Right atrium auricular region (tissue), 2 donors: ENCODE data around the gene UBXN7. TPM values are rescaled to one million over a fixed set of nuclear protein-coding genes. Genes with fewer than 3 reads are reported as not detected.

Experiments used
- DNase-seq: peaks from one replicate; pipeline ENCODE4 v3.0.0-alpha.2; 2019; ENCODE audit warnings: low spot score
- H3K27ac ChIP-seq, 2 donors: fragments of 200-600 bp; sonication (generic); 1 replicate in 1 of 2; 2 replicates in 1 of 2; pipeline ENCODE4 v1.5.1; 2016 to 2019
- H3K27me3 ChIP-seq, 2 donors: fragments of 200-600 bp; sonication (generic); one replicate each; pipeline versions ENCODE4 v1.5.1 to v1.6.0; 2017 to 2019
- H3K36me3 ChIP-seq: fragments of 200-600 bp; sonication (generic); one replicate; pipeline ENCODE4 v1.5.1; 2016
- H3K4me1 ChIP-seq, 2 donors: fragments of 200-600 bp; sonication (generic); one replicate each; pipeline versions ENCODE4 v1.5.1 to v1.6.0; 2017 to 2019
- H3K4me3 ChIP-seq, 2 donors: fragments of 200-600 bp; sonication (generic); 1 replicate in 1 of 2; 2 replicates in 1 of 2; pipeline ENCODE4 v1.5.1; 2017 to 2019; ENCODE audit warnings: mild to moderate bottlenecking in 1 of 2, moderate library complexity in 1 of 2
- H3K9me3 ChIP-seq, 2 donors: fragments of 200-600 bp; sonication (generic); one replicate each; pipeline ENCODE4 v1.5.1; 2019
- total RNA-seq, 2 donors: library from RNA; depleted of rRNA; stranded (reverse); fragments of >200 nt; gene quantifications; one replicate each; pipeline ENCODE4 v1.1.0, GENCODE V29; 2016
- TF ChIP-seq, protein P1 (sequence below), 2 donors: fragments of 200-600 bp; sonication (generic); IDR thresholded peaks; one replicate each; pipeline ENCODE4 v1.5.1; 2019; ENCODE audit warnings: antibody characterized with exemption in 2 of 2

The UBXN7 gene
- total RNA-seq, 2 donors from 2014 or later, result 10.5 to 13.3 TPM

DNA sequence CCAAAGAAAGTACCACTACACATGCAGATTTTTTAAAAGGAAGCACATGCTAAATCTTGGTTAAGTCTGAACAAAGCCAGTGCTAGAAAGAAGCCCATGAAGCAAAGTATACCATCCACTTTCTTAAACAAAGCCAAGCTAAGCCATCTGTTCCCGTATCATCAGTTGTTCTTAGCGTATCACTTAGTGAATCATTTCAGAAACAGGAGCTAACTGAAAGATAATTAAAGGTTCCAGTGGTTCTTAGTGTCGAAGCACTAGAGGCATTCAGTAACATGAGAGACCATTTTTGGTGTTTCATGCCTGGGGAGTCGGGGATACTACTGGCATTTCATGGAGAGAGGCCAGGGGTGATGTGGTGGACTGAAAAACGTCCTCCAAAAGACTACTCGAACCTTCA, 12.8 kb downstream of the UBXN7 start:
- no peaks in the 10 kb centered on the region for H3K9me3 ChIP-seq
- H3K4me3 ChIP-seq, result no peak overlapping the region
- DNase-seq, result no peak
- H3K36me3 ChIP-seq, result no peaks in the 10 kb centered on the region
- TF ChIP-seq, protein P1, sequence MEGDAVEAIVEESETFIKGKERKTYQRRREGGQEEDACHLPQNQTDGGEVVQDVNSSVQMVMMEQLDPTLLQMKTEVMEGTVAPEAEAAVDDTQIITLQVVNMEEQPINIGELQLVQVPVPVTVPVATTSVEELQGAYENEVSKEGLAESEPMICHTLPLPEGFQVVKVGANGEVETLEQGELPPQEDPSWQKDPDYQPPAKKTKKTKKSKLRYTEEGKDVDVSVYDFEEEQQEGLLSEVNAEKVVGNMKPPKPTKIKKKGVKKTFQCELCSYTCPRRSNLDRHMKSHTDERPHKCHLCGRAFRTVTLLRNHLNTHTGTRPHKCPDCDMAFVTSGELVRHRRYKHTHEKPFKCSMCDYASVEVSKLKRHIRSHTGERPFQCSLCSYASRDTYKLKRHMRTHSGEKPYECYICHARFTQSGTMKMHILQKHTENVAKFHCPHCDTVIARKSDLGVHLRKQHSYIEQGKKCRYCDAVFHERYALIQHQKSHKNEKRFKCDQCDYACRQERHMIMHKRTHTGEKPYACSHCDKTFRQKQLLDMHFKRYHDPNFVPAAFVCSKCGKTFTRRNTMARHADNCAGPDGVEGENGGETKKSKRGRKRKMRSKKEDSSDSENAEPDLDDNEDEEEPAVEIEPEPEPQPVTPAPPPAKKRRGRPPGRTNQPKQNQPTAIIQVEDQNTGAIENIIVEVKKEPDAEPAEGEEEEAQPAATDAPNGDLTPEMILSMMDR (IDR thresholded peaks at IDR 0.05), result no peak
- no peak overlapping the region for H3K27ac ChIP-seq
- peaks cover 0 to 45% of the 10 kb centered on the region in 2 donors for H3K4me1 ChIP-seq
- H3K27me3 ChIP-seq, result no peaks in the 10 kb centered on the region

- H3K4me1 ChIP-seq, result peaks cover 0 to 45% of the 10 kb centered on the region in 2 donors
- no peaks in the 10 kb centered on the region for H3K27me3 ChIP-seq
- no peaks in the 10 kb centered on the region for H3K9me3 ChIP-seq
- no peak for DNase-seq
- H3K27ac ChIP-seq, result peak overlapping the region in 1 of 2 donors; percentile 8
- no peak overlapping the region for H3K4me3 ChIP-seq
- TF ChIP-seq, protein P1 (IDR thresholded peaks at IDR 0.05), result no peak
- H3K36me3 ChIP-seq, result no peaks in the 10 kb centered on the region
These were observed 13.6 kb downstream of the UBXN7 start for GRCh38 chr3:196418601-196419000.

DNA sequence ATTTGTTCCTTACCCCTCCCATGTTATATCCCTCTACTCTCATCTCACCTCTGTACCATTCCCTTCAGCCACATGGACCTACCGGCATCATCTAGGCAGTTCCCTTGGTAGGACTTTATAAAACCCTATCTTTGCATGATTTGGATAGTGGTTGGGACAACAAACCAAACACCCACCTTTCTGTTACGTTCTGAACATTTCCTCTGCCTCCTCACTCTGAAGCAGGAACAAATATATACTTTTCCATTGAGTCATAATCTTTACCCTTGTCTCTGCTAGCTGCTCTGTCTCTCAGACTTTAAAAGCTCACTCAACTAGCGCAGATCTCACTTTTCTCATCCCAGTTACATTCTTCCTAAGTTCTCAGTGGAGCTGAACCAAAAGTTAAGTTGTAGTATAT, 17.8 kb downstream of the UBXN7 start:
- DNase-seq, result no peak
- no peaks in the 10 kb centered on the region for H3K36me3 ChIP-seq
- H3K27ac ChIP-seq, result no peak overlapping the region
- peaks cover 0 to 21% of the 10 kb centered on the region in 2 donors for H3K4me1 ChIP-seq
- TF ChIP-seq, protein P1 (IDR thresholded peaks at IDR 0.05), result no peak
- no peak overlapping the region for H3K4me3 ChIP-seq
- H3K9me3 ChIP-seq, result no peaks in the 10 kb centered on the region
- no peaks in the 10 kb centered on the region for H3K27me3 ChIP-seq

GRCh38 chr3:196412704-196413103, 19.5 kb downstream of the UBXN7 start:
- H3K4me3 ChIP-seq, result no peak overlapping the region
- no peak overlapping the region for H3K27ac ChIP-seq
- TF ChIP-seq, protein P1 (IDR thresholded peaks at IDR 0.05), result no peak
- H3K4me1 ChIP-seq, result peaks cover 0 to 6% of the 10 kb centered on the region in 2 donors
- no peak for DNase-seq
- H3K9me3 ChIP-seq, result peaks cover 0 to 11% of the 10 kb centered on the region in 2 donors
- H3K27me3 ChIP-seq, result no peaks in the 10 kb centered on the region
- no peaks in the 10 kb centered on the region for H3K36me3 ChIP-seq

- Histone ChIP-seq H3K4me3 (no peak overlapping the region), H3K36me3 (peaks cover 9% of the 10 kb centered on the region), H3K9me3 (peaks cover 0 to 11% of the 10 kb centered on the region in 2 donors), H3K4me1 (peaks cover 0 to 5% of the 10 kb centered on the region in 2 donors), H3K27ac (no peak overlapping the region), H3K27me3 (no peaks in the 10 kb centered on the region)
- TF ChIP-seq, protein P1 (IDR thresholded peaks at IDR 0.05), result no peak
- no peak for DNase-seq
These were observed 22.8 kb downstream of the UBXN7 start for GRCh38 chr3:196409409-196409808.
